GM12801 (cell line): ENCODE results near the gene MTMR4.

Experiments
- TF ChIP-seq, protein P1 (sequence below): IDR thresholded peaks from one replicate; pipeline ENCODE4 v1.5.1; 2011; ENCODE audit warnings: control low read depth; ENCODE audit not compliant: insufficient read length; ENCODE audit errors: extremely low read depth

Gene MTMR4

DNA sequence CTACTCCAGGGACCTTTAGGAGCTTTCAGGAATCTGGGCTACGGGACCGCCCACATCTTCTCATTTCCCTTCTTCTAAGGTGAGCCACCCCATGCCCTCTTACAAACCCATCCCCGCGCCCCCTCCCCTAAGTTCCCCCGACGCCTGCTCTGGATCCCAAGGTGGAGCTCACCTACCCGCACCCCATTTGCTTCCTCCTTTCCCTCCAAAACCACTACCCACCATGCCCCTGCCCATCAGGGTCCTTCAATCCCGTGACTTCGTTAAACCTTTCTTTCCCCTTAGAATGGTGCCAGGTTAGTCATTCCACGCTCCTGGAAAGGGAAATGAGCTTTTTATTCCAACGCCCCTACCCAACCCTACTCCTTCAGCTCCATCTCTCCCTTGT is 326 bp upstream of the MTMR4 start:
- TF ChIP-seq, protein P1, sequence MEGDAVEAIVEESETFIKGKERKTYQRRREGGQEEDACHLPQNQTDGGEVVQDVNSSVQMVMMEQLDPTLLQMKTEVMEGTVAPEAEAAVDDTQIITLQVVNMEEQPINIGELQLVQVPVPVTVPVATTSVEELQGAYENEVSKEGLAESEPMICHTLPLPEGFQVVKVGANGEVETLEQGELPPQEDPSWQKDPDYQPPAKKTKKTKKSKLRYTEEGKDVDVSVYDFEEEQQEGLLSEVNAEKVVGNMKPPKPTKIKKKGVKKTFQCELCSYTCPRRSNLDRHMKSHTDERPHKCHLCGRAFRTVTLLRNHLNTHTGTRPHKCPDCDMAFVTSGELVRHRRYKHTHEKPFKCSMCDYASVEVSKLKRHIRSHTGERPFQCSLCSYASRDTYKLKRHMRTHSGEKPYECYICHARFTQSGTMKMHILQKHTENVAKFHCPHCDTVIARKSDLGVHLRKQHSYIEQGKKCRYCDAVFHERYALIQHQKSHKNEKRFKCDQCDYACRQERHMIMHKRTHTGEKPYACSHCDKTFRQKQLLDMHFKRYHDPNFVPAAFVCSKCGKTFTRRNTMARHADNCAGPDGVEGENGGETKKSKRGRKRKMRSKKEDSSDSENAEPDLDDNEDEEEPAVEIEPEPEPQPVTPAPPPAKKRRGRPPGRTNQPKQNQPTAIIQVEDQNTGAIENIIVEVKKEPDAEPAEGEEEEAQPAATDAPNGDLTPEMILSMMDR = no peak

DNA sequence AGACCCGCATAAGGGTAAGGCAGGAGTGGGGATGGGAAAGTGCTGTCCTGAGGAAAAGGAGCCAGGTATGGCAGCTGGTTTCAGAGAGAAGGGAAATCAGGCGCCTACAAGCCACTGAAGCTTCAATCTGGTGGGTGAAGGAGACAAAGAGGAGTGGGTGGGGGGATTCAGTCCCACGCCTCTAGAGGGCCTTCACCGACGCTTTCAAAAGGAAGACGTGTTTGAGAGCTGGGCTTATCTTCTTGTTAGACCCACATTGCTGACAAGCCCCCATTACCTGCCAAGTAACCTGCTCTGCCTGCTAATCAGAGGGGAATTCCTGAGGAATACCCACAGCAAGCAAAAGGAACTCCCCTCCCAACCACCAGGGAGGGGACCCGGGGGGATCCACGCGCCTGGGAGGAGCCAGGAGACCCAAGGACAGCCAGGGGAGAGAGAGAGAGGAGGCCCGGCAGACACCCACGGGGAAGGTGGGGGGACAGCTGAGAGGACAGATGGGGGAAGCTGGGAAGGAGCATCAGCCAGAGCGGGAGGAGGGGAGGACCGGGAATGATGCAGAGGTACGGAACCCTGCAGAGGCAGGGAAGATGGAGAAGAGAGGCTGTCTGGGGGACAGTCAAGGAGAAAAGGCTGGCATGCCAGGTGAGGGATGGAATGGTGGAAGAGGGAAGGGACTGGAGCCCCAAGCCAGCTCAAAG is 1.0 kb downstream of the MTMR4 start:
- TF ChIP-seq, protein P1 = no peak

DNA sequence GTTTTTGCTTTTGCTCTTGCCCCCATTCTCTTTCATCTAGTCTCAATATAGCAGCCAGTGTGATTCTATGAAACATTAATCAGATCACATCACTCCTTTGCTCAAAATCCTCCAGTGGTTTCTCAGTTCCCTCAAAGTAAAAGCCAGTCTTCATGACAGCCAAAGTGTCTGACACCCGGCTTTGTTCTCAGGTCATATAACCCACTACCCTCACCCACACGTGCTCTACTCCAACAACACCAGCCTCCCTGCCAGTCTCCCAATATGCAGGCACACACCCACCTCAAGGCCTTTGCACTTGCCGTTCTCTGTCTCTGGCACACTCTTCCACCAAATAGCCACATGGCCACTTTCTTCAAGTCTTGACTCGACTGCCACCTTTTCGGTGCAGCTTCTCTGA is 4.4 kb downstream of the MTMR4 start:
- TF ChIP-seq, protein P1 = no peak

DNA sequence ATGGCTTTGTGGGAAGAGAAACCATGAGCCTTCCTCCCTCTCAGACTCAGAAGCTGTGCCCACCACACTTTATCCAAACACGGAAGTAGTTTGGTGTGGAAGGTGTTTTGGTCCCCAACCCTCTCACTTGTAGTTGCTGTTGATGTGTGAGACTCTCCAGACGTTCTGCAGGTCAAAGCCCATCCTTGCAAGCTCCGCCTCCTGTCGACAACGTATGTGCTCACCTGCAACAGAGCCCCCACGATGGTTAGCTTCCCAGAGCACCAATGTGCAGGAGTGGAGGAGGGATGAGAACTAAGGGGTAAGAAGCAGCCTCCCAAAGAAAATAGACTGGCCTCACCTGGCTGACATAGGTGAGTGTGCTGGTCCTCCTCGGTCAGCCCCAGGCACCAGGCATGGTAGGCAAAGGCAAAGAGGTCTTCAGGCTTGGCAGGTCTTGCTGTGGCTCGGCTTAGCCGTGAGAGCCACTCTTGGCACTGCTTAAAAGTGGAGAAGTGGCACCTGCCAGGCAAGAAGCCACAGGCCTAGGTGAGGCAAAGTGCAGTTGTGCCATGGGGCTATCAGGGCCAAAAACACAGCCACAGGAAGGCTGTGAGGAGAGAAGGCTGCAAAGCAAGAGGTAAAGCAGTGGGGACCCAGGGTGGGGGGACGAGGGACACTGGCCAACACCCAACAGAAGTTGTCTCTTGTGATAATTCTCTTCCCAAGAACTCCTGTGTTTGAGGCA is 5.9 kb downstream of the MTMR4 start:
- TF ChIP-seq, protein P1 = no peak

DNA sequence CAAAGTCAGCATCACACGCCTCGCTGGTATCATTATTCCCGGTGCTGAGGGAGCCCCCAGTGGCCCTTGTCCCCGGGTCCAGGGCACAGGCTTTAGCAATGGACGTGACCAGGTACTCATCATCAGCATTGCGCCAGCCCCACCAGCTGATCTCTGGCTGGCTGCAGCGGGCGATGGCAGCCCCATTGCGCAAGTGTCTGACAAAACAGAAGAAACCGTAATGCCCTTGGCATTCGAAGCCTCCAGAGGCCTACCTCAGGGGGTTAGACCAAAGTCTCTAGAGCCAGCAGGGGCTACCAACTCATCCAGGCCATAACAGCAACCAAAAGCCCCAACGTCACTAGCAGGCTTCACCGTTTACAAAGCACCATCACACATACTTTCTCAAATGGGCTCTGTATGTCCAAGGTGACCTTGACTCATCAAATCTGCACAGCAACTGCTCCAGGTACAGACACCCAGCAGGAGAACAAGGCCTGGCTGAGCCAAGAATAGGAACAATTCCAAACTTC is 7.3 kb downstream of the MTMR4 start:
- TF ChIP-seq, protein P1 = no peak

DNA sequence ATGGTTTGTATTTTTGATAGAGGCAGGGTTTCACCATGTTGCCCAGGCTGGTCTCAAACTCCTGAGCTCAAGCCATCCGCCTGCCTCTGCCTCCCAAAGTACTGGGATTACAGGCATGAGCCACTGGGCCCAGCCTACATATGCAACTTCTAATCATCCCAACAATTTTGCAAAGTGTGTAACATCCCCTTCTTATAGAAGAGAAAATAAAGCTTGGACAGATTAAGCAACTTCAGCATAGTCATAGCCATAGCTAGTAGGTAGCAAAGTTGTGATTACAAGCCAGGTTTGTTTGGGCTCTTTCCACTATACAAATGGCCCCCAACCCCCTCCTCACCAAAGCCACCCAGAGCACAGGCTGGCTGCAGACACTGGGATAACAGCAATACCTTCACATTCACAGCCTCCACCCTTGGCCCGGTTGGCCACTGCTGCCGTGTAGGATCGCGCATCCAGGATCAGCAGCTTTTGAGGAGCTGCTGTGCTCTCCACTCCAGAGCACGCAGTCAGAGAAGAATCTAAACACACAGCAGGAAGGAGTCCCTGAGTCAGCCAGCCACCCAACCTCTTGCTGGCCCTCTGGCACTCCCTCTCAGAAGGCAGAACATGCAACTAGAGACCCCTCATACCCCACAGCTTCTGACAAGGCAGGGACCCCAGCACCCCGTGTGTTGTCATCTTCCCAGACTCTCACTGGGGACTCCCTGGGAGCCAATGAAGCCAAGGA is 7.9 kb downstream of the MTMR4 start:
- TF ChIP-seq, protein P1 = no peak

DNA sequence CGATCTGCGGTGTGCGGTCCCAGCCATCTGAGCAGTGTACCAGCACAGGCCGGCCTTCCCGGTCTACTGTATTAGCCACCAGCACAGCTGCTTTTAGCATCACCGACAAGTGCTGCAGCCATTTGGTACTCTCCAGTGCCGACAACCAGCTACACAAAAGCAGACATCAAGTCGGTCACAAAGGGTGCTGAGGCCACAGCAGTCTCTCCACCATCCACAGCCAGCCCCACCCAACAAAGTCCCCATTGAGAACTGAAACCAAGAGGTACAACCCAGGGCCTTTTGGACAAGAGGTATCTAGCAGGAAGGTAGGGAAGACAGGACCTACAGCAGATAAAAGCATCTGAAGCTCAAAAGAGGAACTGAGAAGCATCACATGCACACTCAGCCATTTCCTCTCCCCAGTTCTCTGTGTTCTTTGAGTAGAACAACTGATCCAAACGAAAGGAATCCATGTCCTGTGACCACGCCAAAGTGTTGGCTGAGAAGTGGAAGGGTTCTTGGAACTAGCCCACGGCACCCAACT is 9.5 kb downstream of the MTMR4 start:
- TF ChIP-seq, protein P1 = no peak
